PFSK-1 (cell line): ENCODE results near the gene PRRX1.

ENCODE experiments used
- FOXP2 ChIP-seq: optimal IDR thresholded peaks from 2 replicates; pipeline ENCODE3; 2011; ENCODE audit warnings: borderline replicate concordance, control low read depth, inconsistent platforms; ENCODE audit not compliant: insufficient read depth; ENCODE audit errors: extremely low read length, extremely low read depth
- POLR2AphosphoS5 ChIP-seq: IDR thresholded peaks from 2 replicates; pipeline ENCODE4 v1.6.1; 2012; ENCODE audit warnings: low read depth, mild to moderate bottlenecking, control low read depth, low read length, moderate library complexity
- SIN3A ChIP-seq: IDR thresholded peaks from 2 replicates; pipeline ENCODE4 v1.6.1; 2012; ENCODE audit warnings: mild to moderate bottlenecking, low read length, moderate library complexity, borderline replicate concordance; ENCODE audit not compliant: insufficient read depth
- TAF1 ChIP-seq: IDR thresholded peaks from 2 replicates; pipeline ENCODE4 v1.6.1; 2012; ENCODE audit warnings: low read length, control low read depth, borderline replicate concordance; ENCODE audit not compliant: insufficient read depth
- TF ChIP-seq, protein P1 (sequence below), 2 experiments: IDR thresholded peaks; 2 replicates each; pipeline versions ENCODE4 v1.6.1 to v1.8.0; 2011 to 2012; ENCODE audit warnings: low read depth in 2 of 2, low read length in 2 of 2, control low read depth in 1 of 2, inconsistent platforms in 1 of 2, mild to moderate bottlenecking in 1 of 2, moderate library complexity in 1 of 2; ENCODE audit not compliant: insufficient read depth in 1 of 2

Gene PRRX1

GRCh38 chr1:170687621-170688020 lies 23.7 kb downstream of the PRRX1 start:
- no peak for TF ChIP-seq TAF1
- no peak for TF ChIP-seq POLR2AphosphoS5
- no peak for TF ChIP-seq SIN3A
- TF ChIP-seq, protein P1, sequence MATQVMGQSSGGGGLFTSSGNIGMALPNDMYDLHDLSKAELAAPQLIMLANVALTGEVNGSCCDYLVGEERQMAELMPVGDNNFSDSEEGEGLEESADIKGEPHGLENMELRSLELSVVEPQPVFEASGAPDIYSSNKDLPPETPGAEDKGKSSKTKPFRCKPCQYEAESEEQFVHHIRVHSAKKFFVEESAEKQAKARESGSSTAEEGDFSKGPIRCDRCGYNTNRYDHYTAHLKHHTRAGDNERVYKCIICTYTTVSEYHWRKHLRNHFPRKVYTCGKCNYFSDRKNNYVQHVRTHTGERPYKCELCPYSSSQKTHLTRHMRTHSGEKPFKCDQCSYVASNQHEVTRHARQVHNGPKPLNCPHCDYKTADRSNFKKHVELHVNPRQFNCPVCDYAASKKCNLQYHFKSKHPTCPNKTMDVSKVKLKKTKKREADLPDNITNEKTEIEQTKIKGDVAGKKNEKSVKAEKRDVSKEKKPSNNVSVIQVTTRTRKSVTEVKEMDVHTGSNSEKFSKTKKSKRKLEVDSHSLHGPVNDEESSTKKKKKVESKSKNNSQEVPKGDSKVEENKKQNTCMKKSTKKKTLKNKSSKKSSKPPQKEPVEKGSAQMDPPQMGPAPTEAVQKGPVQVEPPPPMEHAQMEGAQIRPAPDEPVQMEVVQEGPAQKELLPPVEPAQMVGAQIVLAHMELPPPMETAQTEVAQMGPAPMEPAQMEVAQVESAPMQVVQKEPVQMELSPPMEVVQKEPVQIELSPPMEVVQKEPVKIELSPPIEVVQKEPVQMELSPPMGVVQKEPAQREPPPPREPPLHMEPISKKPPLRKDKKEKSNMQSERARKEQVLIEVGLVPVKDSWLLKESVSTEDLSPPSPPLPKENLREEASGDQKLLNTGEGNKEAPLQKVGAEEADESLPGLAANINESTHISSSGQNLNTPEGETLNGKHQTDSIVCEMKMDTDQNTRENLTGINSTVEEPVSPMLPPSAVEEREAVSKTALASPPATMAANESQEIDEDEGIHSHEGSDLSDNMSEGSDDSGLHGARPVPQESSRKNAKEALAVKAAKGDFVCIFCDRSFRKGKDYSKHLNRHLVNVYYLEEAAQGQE (IDR thresholded peaks at IDR 0.05; ENCODE audit: insufficient read depth in 1 of 2, low read depth in 2 of 2, low read length in 2 of 2): no peak
- no peak for TF ChIP-seq FOXP2

- TF ChIP-seq SIN3A (no peak), FOXP2 (no peak), POLR2AphosphoS5 (no peak), TAF1 (no peak)
- TF ChIP-seq, protein P1 (IDR thresholded peaks at IDR 0.05; ENCODE audit: insufficient read depth in 1 of 2, low read depth in 2 of 2, low read length in 2 of 2): no peak
Measured at GRCh38 chr1:170691258-170691657, 27.3 kb downstream of the PRRX1 start.

DNA sequence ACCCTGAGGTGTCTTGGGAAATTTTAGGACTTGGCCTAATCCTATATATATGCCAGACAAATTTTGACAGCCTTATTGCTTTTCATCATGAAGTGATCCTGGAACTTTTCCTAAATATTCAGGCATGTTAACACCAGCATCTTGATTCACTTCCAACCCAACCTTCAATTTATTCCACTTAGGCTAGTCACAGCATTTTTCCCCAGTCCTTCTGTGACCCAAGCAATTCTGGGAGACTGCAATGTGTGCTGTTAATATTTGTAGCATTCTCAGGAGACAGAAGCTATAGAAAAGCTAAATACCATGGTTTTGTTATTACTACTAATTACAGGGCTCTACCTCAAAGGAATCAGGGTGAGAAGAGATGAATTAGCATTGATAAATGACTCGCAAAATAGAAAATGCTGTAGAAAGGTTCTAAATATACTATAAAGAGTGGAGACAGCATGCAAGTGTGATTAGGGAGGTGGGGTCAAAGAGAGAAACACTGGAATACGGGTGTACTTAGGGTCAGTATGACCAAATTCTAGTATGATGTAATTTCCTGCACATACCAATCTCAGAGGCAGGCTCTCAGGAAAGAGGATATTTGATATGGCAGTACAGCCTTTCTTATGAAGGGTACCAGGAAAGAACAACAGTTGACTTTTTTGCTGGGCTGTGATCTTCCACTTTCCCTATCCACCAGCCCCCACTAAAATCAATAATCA lies 29.1 kb downstream of the PRRX1 start:
- TF ChIP-seq SIN3A (no peak), TAF1 (no peak), FOXP2 (no peak), POLR2AphosphoS5 (no peak)
- TF ChIP-seq, protein P1 (IDR thresholded peaks at IDR 0.05; ENCODE audit: insufficient read depth in 1 of 2, low read depth in 2 of 2, low read length in 2 of 2): no peak

DNA sequence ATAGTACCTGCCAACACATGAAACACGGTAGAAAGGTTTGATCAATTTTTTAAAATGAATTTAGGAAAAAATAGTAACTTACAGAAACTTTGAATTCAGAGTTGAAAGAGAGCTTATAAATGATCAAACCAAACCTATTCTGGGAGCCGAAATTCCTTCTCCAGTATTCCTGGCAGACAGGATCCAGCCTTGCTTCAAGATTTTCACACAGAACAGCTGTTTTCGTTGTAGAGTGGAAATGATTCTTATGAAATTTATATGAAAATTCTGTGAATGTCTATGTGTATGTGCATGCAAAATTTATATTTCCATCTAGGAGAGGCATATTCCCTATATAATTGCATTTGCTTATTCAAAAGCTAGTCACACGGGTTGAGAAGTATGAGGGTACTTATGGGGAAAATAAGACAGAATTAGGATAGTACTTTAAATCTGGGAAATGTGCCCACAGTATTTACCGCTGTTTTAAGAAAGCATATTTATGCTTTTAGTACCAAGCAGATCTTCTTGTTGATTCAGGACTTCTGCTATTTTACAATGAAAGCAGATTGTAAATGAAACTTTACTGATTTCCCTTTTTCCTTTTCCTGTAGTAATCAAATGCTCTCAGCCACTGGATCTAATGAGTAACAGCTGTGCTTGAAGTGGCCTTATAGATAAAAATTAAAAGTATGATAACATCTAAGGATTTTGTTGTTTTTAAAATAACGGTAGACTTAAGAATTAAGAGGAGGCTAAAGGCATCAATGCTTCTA lies 30.4 kb downstream of the PRRX1 start:
- TF ChIP-seq TAF1 (no peak), POLR2AphosphoS5 (no peak), FOXP2 (no peak), SIN3A (no peak)
- TF ChIP-seq, protein P1 (IDR thresholded peaks at IDR 0.05; ENCODE audit: insufficient read depth in 1 of 2, low read depth in 2 of 2, low read length in 2 of 2): no peak

- no peak for TF ChIP-seq POLR2AphosphoS5
- no peak for TF ChIP-seq SIN3A
- TF ChIP-seq FOXP2: no peak
- no peak for TF ChIP-seq TAF1
- TF ChIP-seq, protein P1 (IDR thresholded peaks at IDR 0.05; ENCODE audit: insufficient read depth in 1 of 2, low read depth in 2 of 2, low read length in 2 of 2): no peak
Measured at GRCh38 chr1:170695955-170696590, 32.1 kb downstream of the PRRX1 start.
